Activated CD8-positive, alpha-beta T cell treated with anti-CD3 and anti-CD28 coated beads, Interleukin-2, amount 10 ng/mL, durations not matched to agents 7 days and 5 days (primary cell): ENCODE measurements around the gene AXIN1. TPM values are rescaled to one million over a fixed set of nuclear protein-coding genes. Genes with fewer than 3 reads are reported as not detected.
A peak's percentile ranks its signal among the peaks of the same experiment; 100 is the strongest.
"Not testable (repeated sequence)": the region's sequence is repeated elsewhere in the genome, so short reads cannot be mapped to it uniquely, and the experiment has no call there.

ENCODE experiments used
- ATAC-seq: fragments of 150-1000 bp; cut with Tn5 transposase; one replicate; pipeline ENCODE4 v1.10.0; 2021; ENCODE audit warnings: moderate library complexity
- CTCF ChIA-PET: fragments of 350-600 bp; sonication (Branson Sonifier 250); formaldehyde crosslinking; loops from one replicate; lab custom pipeline; 2021; ENCODE audit warnings: antibody characterized with exemption; lab: Charles Lee
- POLR2A ChIA-PET: fragments of 350-600 bp; sonication (Branson Sonifier 250); formaldehyde crosslinking; loops from one replicate; lab custom pipeline; 2021; ENCODE audit warnings: antibody characterized with exemption; lab: Charles Lee
- DNase-seq: peaks from one replicate; pipeline ENCODE4 v3.0.0-alpha.2; 2020
- H3K27ac Mint-ChIP-seq: one replicate; pipeline ENCODE4 v1.8.0; 2021; ENCODE audit warnings: mild to moderate bottlenecking, mixed read lengths
- H3K27me3 Mint-ChIP-seq: one replicate; pipeline ENCODE4 v1.8.0; 2021; ENCODE audit warnings: low read depth, mixed read lengths
- H3K36me3 Mint-ChIP-seq: one replicate; pipeline ENCODE4 v1.8.0; 2021; ENCODE audit warnings: low read depth, mixed read lengths
- H3K4me1 Mint-ChIP-seq: one replicate; pipeline ENCODE4 v1.8.0; 2021; ENCODE audit warnings: low read depth, mixed read lengths
- H3K4me3 Mint-ChIP-seq: one replicate; pipeline ENCODE4 v1.8.0; 2021; ENCODE audit warnings: mild to moderate bottlenecking, mixed read lengths
- H3K9me3 Mint-ChIP-seq: one replicate; pipeline ENCODE4 v1.8.0; 2022; ENCODE audit warnings: mixed read lengths; ENCODE audit not compliant: insufficient read depth
- total RNA-seq, 2 experiments: library from RNA; stranded (reverse); gene quantifications; one replicate each; pipeline ENCODE4 v1.2.3, GENCODE V29; 2021

AXIN1 gene
- total RNA-seq, 2 experiments from 2014 or later: 25.1 to 26.1 TPM

GRCh38 chr16:359067-359763 lies 6.7 kb upstream of the AXIN1 start:
- ChIA-PET CTCF (no interaction called here), POLR2A (no interaction called here)
- DNase-seq (no peak), ATAC-seq (no peak)
- no peaks in the 10 kb centered on the region for H3K27me3 Mint-ChIP-seq
- H3K9me3 Mint-ChIP-seq: no peaks in the 10 kb centered on the region
- no peaks in the 10 kb centered on the region for H3K36me3 Mint-ChIP-seq
- no peak overlapping the region for H3K4me3 Mint-ChIP-seq
- no peak overlapping the region for H3K27ac Mint-ChIP-seq
- peaks cover 20% of the 10 kb centered on the region for H3K4me1 Mint-ChIP-seq

- ChIA-PET POLR2A (no interaction called here), CTCF (no interaction called here)
- peaks cover 20% of the 10 kb centered on the region for H3K4me1 Mint-ChIP-seq
- H3K36me3 Mint-ChIP-seq: no peaks in the 10 kb centered on the region
- ATAC-seq: no peak
- H3K9me3 Mint-ChIP-seq: no peaks in the 10 kb centered on the region
- H3K27me3 Mint-ChIP-seq: no peaks in the 10 kb centered on the region
- DNase-seq: no peak
- no peak overlapping the region for H3K4me3 Mint-ChIP-seq
- H3K27ac Mint-ChIP-seq: no peak overlapping the region
Measured at GRCh38 chr16:356741-357140, 4.2 kb upstream of the AXIN1 start.

GRCh38 chr16:354971-355461 lies 2.5 kb upstream of the AXIN1 start:
- peaks cover 33% of the 10 kb centered on the region for H3K4me1 Mint-ChIP-seq
- no peaks in the 10 kb centered on the region for H3K9me3 Mint-ChIP-seq
- peak overlapping the region; percentile 76 for H3K27ac Mint-ChIP-seq
- DNase-seq (peak; percentile 74), ATAC-seq (no peak)
- H3K36me3 Mint-ChIP-seq: peaks cover 7% of the 10 kb centered on the region
- ChIA-PET POLR2A (no interaction called here), CTCF (interaction anchor here (0.9 to 1.6 kb wide), 2 partner anchors 16 to 238 kb away, joined by 4 read pairs; partner anchors contain the start of gene MRPL28)
- no peaks in the 10 kb centered on the region for H3K27me3 Mint-ChIP-seq
- H3K4me3 Mint-ChIP-seq: peak overlapping the region; percentile 67

- ATAC-seq (no peak), DNase-seq (no peak)
- no peaks in the 10 kb centered on the region for H3K27me3 Mint-ChIP-seq
- H3K4me3 Mint-ChIP-seq: peak overlapping the region; percentile 67
- peak overlapping the region; percentile 77 for H3K27ac Mint-ChIP-seq
- H3K9me3 Mint-ChIP-seq: no peaks in the 10 kb centered on the region
- ChIA-PET POLR2A (no interaction called here), CTCF (interaction anchor here (0.9 to 1.6 kb wide), 2 partner anchors 16 to 237 kb away, joined by 4 read pairs; partner anchors contain the start of gene MRPL28)
- H3K36me3 Mint-ChIP-seq: peaks cover 11% of the 10 kb centered on the region
- peaks cover 39% of the 10 kb centered on the region for H3K4me1 Mint-ChIP-seq
Measured at GRCh38 chr16:354291-354881, 1.9 kb upstream of the AXIN1 start.

DNA sequence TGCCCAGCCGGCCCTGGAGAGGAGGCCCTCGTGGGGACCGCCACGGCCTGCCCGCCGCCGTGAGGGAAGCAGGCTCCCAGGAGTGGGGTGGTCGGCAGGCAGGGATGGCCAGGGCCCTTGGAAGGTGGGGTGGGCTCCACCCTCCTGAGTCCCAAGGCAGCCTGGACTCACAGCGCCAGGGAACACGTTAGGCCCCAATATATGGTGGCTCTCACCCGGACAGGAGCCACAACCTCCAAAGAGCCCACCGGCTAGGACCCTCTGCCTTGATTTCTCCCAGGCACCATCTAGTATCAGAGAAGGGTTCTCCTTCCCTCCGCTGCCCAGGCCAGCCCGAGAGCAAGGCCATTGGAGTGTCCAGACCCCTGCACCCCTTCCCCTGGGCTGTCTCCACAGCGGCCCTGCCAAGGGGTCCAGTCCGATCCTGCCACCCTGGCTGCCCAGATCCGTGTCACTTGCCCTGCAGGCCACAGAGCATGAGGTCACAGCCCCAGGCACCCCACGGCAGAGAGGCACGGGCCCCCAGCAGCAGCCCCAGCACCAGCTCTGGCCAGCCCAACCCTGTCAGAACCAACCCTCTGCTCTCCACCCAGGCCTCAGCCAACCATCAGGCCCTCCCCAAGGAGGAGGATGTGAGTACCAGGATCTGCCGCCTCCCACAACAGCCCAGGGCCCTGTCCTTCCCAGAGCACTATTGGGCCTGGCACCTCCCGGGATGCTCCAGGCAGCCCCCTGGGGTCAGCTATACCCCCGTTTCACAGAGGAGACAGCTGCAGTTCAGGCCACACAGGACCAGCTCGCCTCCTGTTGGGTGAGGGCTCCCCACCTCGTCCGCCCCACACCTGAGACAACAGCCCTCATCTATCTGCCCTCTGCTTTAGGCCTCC lies 1.1 kb upstream of the AXIN1 start:
- Mint-ChIP-seq H3K9me3 (no peaks in the 10 kb centered on the region), H3K27me3 (no peaks in the 10 kb centered on the region), H3K27ac (peak overlapping the region; percentile 77), H3K4me1 (peaks cover 44% of the 10 kb centered on the region), H3K36me3 (peaks cover 12% of the 10 kb centered on the region), H3K4me3 (peak overlapping the region; percentile 67)
- DNase-seq: peak; percentile 32
- no peak for ATAC-seq
- POLR2A ChIA-PET: no interaction called here
- CTCF ChIA-PET: interaction anchor here (0.6 to 1.6 kb wide), 4 partner anchors 8 to 236 kb away, joined by 3 to 5 read pairs (median 4); no protein-coding TSS in a partner anchor

DNA sequence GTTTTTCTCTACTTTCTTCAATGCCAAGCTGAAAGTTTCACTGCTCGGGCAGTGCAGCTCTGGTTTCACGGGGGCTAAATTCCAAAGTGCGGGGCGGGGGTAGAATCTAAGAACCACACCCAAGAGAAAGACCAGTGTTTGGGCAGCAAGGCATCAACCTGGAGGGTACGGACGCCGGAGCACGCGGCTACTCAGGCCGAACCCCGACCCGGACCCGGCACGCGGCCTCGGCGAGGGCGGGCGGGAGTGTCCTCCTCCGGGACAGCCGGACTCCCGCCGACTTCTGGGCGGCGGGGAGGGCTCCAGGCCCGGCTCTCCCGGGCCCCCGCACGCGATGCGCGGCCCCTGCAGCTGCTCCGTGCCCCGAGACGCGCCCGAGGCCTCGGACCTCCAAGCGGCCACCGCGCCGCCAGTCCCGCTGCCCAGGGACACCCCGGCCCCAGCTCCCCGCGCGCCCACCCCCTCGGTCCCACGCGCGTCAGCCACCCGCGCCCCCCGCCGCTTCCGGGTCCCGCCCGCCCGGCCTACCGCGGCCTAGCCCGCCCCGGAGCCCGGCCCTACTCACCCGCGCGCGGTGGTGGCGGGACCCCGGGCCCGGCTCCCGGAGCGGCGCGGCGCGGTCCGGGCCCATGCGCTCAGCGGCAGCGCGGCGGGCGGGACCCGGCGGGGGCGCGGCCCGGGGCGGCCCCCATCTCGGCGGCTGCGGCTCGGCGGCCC lies 561 bp downstream of the AXIN1 start:
- Mint-ChIP-seq H3K27me3 (no peaks in the 10 kb centered on the region), H3K4me3 (peak overlapping the region; percentile 86), H3K27ac (peak overlapping the region; percentile 83), H3K9me3 (no peaks in the 10 kb centered on the region), H3K36me3 (peaks cover 18% of the 10 kb centered on the region), H3K4me1 (peaks cover 54% of the 10 kb centered on the region)
- ChIA-PET POLR2A (interaction anchor here (1.2 to 1.6 kb wide), 2 partner anchors 27 to 124 kb away, joined by 4 read pairs; no protein-coding TSS in a partner anchor), CTCF (interaction anchor here (0.9 to 1.9 kb wide), 3 partner anchors 9 to 245 kb away, joined by 3 to 4 read pairs (median 3); no protein-coding TSS in a partner anchor)
- ATAC-seq (peak; percentile 50), DNase-seq (peak; percentile 34)

GRCh38 chr16:350203-350602 lies 2.3 kb downstream of the AXIN1 start:
- peak overlapping the region; percentile 44 for H3K4me3 Mint-ChIP-seq
- no peaks in the 10 kb centered on the region for H3K9me3 Mint-ChIP-seq
- H3K4me1 Mint-ChIP-seq: peaks cover 56% of the 10 kb centered on the region
- ATAC-seq (no peak), DNase-seq (no peak)
- CTCF ChIA-PET: interaction anchor here (0.5 to 2.5 kb wide), 9 partner anchors 8 to 313 kb away, joined by 3 to 10 read pairs (median 3); partner anchors contain the start of gene FAM234A
- no peaks in the 10 kb centered on the region for H3K27me3 Mint-ChIP-seq
- no peak overlapping the region for H3K27ac Mint-ChIP-seq
- POLR2A ChIA-PET: no interaction called here
- H3K36me3 Mint-ChIP-seq: peaks cover 34% of the 10 kb centered on the region

- Mint-ChIP-seq H3K27ac (no peak overlapping the region), H3K27me3 (no peaks in the 10 kb centered on the region), H3K36me3 (peaks cover 42% of the 10 kb centered on the region), H3K9me3 (no peaks in the 10 kb centered on the region), H3K4me3 (no peak overlapping the region), H3K4me1 (peaks cover 50% of the 10 kb centered on the region)
- POLR2A ChIA-PET: interaction anchor here (0.6 to 1.0 kb wide), 2 partner anchors 9 to 21 kb away, joined by 3 read pairs; partner anchors contain the start of gene MRPL28
- DNase-seq: no peak
- CTCF ChIA-PET: interaction anchor here (0.7 to 2.5 kb wide), 4 partner anchors 13 to 242 kb away, joined by 3 to 10 read pairs (median 6); partner anchors contain the start of gene FAM234A
- no peak for ATAC-seq
Measured at GRCh38 chr16:349211-349610, 3.3 kb downstream of the AXIN1 start.

DNA sequence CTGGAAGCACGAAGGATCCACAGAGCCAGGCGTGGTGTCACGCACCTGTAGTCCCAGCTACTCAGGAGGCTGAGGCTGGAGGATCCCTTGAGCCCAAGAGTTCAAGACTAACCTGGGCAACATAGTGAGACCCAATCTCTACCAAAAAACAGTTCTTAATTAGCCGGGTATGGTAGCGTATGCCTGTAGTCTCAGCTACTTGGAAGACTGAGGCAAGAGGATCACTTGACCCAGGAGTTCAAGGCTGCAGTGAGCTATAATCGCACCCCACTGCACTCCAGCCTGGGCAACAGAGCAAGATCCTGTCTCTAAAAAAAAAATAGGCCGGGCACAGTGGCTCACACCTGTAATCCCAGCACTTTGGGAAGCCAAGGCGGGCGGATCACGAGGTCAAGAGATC lies 4.0 kb downstream of the AXIN1 start:
- Mint-ChIP-seq H3K4me1 (peaks cover 50% of the 10 kb centered on the region), H3K36me3 (peaks cover 47% of the 10 kb centered on the region)
- not testable (repeated sequence) for ATAC-seq, H3K27me3 Mint-ChIP-seq, H3K27ac Mint-ChIP-seq, H3K4me3 Mint-ChIP-seq, H3K9me3 Mint-ChIP-seq, DNase-seq
- POLR2A ChIA-PET: interaction anchor here (0.6 kb wide), 1 partner anchor 8 kb away, joined by 3 read pairs; no protein-coding TSS in a partner anchor
- CTCF ChIA-PET: interaction anchor here (0.7 to 2.5 kb wide), 3 partner anchors 14 to 241 kb away, joined by 3 to 8 read pairs (median 4); no protein-coding TSS in a partner anchor

DNA sequence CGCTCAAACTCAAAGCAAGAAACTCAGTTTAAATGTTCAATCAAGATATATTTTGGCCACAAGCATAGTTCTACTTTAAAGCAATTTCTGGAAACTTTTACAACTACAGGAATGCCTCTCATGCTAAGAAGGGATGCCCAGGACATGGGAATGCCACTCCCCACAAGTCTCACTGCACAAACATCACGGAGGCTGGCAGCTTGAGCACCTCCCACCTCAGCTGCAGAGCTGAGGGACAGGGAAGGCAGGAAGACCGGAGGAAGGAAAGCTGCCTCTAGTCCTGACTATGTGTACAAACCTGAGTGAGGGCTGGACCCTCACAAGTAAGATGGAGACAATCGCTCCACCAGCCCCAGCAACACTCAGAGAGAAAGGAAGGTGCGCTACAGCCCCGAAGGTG lies 5.3 kb downstream of the AXIN1 start:
- CTCF ChIA-PET: no interaction called here
- Mint-ChIP-seq H3K27me3 (no peaks in the 10 kb centered on the region), H3K4me1 (peaks cover 62% of the 10 kb centered on the region), H3K4me3 (no peak overlapping the region), H3K9me3 (no peaks in the 10 kb centered on the region), H3K36me3 (peaks cover 56% of the 10 kb centered on the region), H3K27ac (no peak overlapping the region)
- POLR2A ChIA-PET: no interaction called here
- no peak for DNase-seq
- ATAC-seq: no peak
